Left lobe of liver (tissue), 2 donors: Measurements from ENCODE around the gene TESK2. TPM values are rescaled to one million over a fixed set of nuclear protein-coding genes. Genes with fewer than 3 reads are reported as not detected.
"Not testable (repeated sequence)": the region's sequence is repeated elsewhere in the genome, so short reads cannot be mapped to it uniquely, and the experiment has no call there.

ENCODE experiments used
- ATAC-seq: fragments of 200-7000 bp; cut with Tn5 transposase; one replicate; pipeline ENCODE4 v1.9.1; 2020; ENCODE audit warnings: mild to moderate bottlenecking, moderate library complexity
- DNase-seq: peaks from one replicate; pipeline ENCODE4 v3.0.0-alpha.2; 2020; ENCODE audit warnings: low spot score
- total RNA-seq: library from RNA; stranded (reverse); gene quantifications from one replicate; pipeline ENCODE4 v1.2.1, GENCODE V29; 2021
- donor health status: DM: no; HTN: no; CAD: no; lungs with moderate emphysema.
- donor health status: DM: no; HTN: yes; CAD: no.

The TESK2 gene, protein sequence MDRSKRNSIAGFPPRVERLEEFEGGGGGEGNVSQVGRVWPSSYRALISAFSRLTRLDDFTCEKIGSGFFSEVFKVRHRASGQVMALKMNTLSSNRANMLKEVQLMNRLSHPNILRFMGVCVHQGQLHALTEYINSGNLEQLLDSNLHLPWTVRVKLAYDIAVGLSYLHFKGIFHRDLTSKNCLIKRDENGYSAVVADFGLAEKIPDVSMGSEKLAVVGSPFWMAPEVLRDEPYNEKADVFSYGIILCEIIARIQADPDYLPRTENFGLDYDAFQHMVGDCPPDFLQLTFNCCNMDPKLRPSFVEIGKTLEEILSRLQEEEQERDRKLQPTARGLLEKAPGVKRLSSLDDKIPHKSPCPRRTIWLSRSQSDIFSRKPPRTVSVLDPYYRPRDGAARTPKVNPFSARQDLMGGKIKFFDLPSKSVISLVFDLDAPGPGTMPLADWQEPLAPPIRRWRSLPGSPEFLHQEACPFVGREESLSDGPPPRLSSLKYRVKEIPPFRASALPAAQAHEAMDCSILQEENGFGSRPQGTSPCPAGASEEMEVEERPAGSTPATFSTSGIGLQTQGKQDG
- 7.0 TPM for total RNA-seq

- peak; percentile 99 for DNase-seq
These were observed at the start of gene TESK2 for GRCh38 chr1:45490626-45491486. Gene TESK2 (minus strand): TSS chr1:45491163. CDS start chr1:45457785, 33,378 bp downstream.

GRCh38 chr1:45536886-45537285, 45.9 kb upstream of the TESK2 start:
- ATAC-seq: no peak
- no peak for DNase-seq

More at GRCh38 chr1:45490626-45491486, at the start of gene TESK2:
- ATAC-seq: peak; percentile 93

- DNase-seq (no peak), ATAC-seq (peak; percentile 85)
These were observed 45.2 kb upstream of the TESK2 start for GRCh38 chr1:45535988-45536766.

DNA sequence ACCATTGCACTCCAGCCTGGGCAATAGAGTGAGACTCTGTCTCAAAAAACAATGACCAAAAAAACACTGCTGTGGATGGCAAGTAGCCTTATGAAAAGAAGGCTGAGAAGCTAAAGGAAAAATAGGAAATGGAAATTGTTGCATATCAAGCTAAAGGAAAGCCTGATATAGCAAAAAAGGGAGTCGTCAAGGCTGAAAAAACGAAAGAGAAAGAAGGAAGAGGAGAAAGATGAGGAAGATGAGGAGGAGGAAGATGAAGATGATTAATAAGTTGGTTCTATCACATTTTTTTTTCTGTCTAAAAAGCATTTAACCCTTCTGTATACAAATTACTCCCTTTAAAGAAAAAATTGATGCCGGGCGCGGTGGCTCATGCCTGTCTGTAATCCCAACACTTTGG, 40.9 kb upstream of the TESK2 start:
- no peak for ATAC-seq
- DNase-seq: no peak

DNA sequence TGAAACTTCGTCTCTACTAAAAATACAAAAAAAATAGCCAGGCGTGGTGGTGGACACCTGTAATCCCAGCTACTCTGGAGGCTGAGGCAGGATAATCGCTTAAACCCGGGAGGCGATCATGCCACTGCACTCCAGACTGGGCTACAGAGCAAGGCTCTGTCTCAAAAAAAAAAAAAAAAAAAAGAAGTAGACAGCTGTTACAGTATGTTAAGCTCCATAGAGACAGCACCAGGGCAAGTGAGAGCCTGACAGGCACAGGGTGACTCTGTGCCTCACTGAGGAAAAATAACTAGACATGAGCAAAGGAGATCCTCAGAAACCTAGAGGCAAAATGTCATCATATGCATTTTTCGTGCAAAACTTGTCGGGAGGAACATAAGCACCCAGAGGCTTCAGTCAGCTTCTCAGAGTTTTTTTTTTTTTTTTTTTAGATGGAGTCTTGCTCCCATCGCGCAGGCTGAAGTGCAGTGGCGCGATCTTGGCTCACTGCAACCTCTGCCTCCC, 39.7 kb upstream of the TESK2 start:
- ATAC-seq: no peak

DNA sequence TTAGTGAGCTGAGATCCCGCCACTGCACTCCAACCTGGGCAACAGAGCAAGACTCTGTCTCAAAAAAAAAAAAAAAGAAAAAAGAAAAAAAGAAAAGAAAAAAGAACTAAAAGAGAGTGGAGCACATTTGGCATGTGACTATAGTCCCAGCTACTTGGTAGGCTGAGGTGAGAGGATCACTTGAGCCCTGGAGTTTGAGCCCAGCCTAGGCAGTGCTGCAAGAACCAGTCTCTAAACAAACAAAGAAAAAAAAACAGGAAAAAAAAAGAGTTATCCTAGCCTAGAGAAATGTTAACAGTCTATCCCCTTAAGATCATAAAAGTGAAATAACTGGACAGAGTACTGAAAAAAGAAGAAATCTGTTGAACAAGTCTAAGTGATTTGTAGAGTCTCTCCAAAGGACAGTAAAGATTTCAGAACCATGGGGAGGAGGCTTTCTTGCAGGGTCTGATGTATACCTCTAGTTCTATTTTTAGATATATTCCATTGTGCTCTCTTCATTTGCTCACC, 35.2 kb upstream of the TESK2 start:
- DNase-seq: no peak
- peak; percentile 36 for ATAC-seq

More for the DNA sequence above, 39.7 kb upstream of the TESK2 start:
- DNase-seq: no peak

GRCh38 chr1:45523975-45524374, 33.0 kb upstream of the TESK2 start:
- ATAC-seq, DNase-seq: not testable (repeated sequence)

- not testable (repeated sequence) for ATAC-seq, DNase-seq
These were observed 32.6 kb upstream of the TESK2 start for GRCh38 chr1:45523516-45523915.

- peak; percentile 71 for DNase-seq
These were observed 31.6 kb upstream of the TESK2 start for GRCh38 chr1:45522324-45523104.

DNA sequence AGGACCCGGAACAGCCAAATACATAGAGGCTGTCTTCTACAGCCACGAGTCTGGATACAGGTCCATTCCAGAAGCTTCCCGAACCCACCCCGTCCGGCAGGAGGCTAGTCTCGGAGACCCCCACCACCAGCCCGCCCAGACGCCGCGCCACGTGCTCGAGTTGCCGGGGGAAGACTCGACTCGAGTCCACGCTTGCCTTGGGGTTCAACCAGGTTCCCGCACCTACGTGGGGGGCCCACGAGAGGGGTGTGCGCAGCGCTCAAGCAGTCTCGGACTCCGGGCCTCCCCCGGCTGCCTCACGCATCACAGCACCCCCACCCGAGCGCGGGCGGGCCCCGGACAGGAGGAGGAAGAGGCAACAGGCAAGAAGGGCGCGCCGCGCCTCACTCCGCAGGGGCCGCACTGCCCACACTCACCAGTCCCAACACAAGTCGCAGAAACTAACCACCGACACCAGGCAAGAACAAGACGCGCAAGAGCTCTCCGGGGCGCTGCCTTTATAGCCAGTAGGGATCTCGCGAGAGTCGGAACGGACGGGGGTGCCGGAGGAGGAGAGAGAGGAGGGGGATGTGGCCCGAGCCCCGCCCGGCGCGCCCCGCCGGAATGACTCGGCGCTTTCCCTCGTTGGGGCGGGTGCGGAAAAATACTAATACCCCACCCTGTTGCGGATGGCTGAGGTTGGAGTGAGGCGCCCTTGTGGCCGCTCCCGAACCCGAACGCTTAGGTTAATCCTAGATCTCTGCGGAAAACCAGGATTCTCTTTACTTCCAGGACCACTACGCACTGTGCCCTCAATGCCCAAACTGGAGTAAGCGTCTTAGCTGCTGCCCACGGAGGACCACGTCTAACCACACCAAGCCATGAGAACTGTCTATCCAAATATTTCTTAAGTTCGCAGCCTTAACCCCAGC, 30.7 kb upstream of the TESK2 start, which contains the start of gene PRDX1:
PRDX1 (minus strand) TSS at position 472 of the 911 bp plus-strand sequence. CDS start 2,841 bp downstream, outside the sequence.
- ATAC-seq (peak; percentile 88), DNase-seq (peak; percentile 98)

More at GRCh38 chr1:45522324-45523104, 31.6 kb upstream of the TESK2 start:
- peak; percentile 38 for ATAC-seq

- not testable (repeated sequence) for ATAC-seq, DNase-seq
These were observed 28.8 kb upstream of the TESK2 start for GRCh38 chr1:45519774-45520173.

DNA sequence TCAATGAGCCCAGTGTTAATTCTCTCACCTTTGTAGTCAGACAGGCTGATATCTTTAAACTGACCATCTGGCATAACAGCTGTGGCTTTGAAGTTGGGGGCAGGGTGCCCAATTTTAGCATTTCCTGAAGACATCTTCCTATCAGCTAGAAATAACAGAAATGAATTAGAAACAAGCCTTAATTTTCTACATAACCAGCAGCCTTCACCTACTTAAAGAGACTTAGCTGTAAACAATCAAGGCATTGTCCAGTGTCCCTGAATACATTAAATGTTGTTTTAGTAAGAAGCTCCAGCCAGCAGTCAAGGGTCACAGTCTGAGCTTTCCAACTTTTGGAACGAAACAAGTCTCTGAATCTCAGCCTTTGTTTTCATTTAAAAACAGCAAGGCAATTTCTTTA, 27.9 kb upstream of the TESK2 start:
- DNase-seq: no peak

DNA sequence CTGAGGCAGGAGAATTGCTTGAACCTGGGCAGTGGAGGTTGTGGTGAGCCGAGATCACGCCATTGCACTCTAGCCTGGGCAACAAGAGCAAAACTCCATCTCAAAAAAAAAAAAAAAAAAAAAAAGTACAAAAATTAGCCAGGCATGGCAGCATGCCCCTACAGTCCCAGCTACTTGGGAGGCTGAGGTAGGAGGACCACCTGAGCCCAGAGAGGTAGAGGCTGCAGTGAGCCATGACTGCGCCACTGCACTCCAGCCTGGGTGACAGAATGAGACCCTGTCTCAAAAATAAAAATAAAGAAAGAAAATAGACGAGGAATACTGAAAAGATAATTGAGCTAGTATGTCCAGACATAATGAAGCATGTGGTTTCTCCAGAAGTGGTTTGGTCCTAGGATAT, 27.4 kb upstream of the TESK2 start:
- ATAC-seq, DNase-seq: not testable (repeated sequence)

More for the DNA sequence above, 27.9 kb upstream of the TESK2 start:
- no peak for ATAC-seq

GRCh38 chr1:45516465-45516864, 25.5 kb upstream of the TESK2 start:
- DNase-seq (no peak), ATAC-seq (no peak)

GRCh38 chr1:45516036-45516435, 25.1 kb upstream of the TESK2 start:
- ATAC-seq (no peak), DNase-seq (no peak)

GRCh38 chr1:45513532-45514260, 22.7 kb upstream of the TESK2 start:
- ATAC-seq, DNase-seq: not testable (repeated sequence)

- peak; percentile 81 for ATAC-seq
- DNase-seq: no peak
These were observed 21.7 kb upstream of the TESK2 start for GRCh38 chr1:45512641-45513054.
